ENCODE measurements around the gene PFKP. TPM values are rescaled to one million over a fixed set of nuclear protein-coding genes. Genes with fewer than 3 reads are reported as not detected.
A peak's percentile ranks its signal among the peaks of the same experiment; 100 is the strongest.

The PFKP gene
- total RNA-seq, 4 donors from 2014 or later = 90.8 to 255 (median 112) TPM

DNA sequence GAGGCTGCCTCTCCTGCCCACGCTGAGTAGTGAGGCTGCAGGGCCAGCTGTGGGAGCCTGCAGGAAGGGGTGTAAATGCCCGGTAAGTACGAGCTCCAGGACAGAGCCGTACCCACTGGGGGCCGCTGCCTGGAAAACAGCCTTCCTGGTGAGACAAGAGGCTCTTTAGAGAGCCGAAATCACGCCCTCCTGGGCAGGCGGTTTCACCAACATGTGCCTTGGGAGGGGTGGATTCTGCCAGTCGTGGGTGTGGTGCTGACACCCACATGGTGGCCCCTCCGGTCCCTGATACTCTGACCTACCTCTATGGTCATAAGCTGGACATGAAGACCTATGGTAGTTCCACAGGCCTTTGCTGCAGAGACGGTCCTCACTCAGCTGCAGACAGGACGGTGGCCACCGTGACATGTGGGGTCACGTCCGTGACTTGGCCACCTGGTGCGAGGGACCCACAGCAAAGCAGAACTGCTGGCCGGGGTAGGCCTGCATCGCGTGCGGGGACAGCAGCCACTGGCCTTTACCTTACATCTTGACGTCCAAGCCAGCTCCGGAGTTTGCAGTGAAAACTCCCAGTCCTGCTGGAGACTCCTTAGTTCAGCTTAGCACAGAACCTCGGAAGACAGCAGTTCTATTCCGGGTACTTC lies 58.3 kb downstream of the PFKP start:
- H3K4me3 ChIP-seq = no peak overlapping the region
- DNase-seq (ENCODE audit: extremely low spot score) = no peak
- TF ChIP-seq EP300 (IDR thresholded peaks at IDR 0.05) = no peak
- TF ChIP-seq, protein P1, sequence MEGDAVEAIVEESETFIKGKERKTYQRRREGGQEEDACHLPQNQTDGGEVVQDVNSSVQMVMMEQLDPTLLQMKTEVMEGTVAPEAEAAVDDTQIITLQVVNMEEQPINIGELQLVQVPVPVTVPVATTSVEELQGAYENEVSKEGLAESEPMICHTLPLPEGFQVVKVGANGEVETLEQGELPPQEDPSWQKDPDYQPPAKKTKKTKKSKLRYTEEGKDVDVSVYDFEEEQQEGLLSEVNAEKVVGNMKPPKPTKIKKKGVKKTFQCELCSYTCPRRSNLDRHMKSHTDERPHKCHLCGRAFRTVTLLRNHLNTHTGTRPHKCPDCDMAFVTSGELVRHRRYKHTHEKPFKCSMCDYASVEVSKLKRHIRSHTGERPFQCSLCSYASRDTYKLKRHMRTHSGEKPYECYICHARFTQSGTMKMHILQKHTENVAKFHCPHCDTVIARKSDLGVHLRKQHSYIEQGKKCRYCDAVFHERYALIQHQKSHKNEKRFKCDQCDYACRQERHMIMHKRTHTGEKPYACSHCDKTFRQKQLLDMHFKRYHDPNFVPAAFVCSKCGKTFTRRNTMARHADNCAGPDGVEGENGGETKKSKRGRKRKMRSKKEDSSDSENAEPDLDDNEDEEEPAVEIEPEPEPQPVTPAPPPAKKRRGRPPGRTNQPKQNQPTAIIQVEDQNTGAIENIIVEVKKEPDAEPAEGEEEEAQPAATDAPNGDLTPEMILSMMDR (IDR thresholded peaks at IDR 0.05) = no peak
- TF ChIP-seq POLR2AphosphoS5 (IDR thresholded peaks at IDR 0.05) = no peak
- no peak for TF ChIP-seq POLR2A (IDR thresholded peaks at IDR 0.05; ENCODE audit: low read depth)
- H3K4me1 ChIP-seq = peaks cover 15 to 26% (median 19%) of the 10 kb centered on the region in 4 donors
- H3K27ac ChIP-seq (replicated peaks in 1 of 4) = peak overlapping the region in 2 of 4 donors; percentile 55 to 61
- H3K36me3 ChIP-seq = peaks cover 17 to 82% (median 53%) of the 10 kb centered on the region in 4 donors
- no peaks in the 10 kb centered on the region for H3K9me3 ChIP-seq
- H3K27me3 ChIP-seq = no peaks in the 10 kb centered on the region
- intact Hi-C loops (cut with DNase I) = no loop called here
- 90% methylated on average over 10 of the region's 24 CpGs for WGBS

DNA sequence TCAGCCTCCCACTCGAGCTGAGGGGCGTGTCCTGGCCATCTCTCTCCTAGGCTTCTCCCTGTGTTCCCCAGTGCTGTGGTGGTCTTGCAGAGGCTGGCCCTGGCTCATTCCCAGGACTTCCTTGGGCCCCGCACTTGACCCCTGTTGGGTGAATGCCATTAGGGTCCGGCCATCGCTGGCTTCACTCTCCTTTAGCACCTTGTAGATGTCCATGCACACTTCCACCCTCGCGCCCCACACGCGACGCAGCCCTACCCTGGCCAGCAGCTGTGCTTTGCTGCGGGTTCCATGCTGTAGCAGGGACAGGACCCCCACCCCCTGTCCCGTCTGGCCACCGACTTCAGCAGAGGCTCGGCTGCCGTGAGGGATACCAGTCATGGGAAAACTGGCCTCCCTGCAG lies 58.9 kb downstream of the PFKP start:
- TF ChIP-seq EP300 (IDR thresholded peaks at IDR 0.05) = no peak
- TF ChIP-seq, protein P1 (IDR thresholded peaks at IDR 0.05) = no peak
- TF ChIP-seq POLR2A (IDR thresholded peaks at IDR 0.05; ENCODE audit: low read depth) = no peak
- TF ChIP-seq POLR2AphosphoS5 (IDR thresholded peaks at IDR 0.05) = no peak
- Histone ChIP-seq H3K27me3 (no peaks in the 10 kb centered on the region), H3K4me3 (no peak overlapping the region), H3K4me1 (peaks cover 15 to 26% (median 19%) of the 10 kb centered on the region in 4 donors), H3K9me3 (no peaks in the 10 kb centered on the region), H3K27ac (replicated peaks in 1 of 4) (peak overlapping the region; percentile 38 to 61 (median 52)), H3K36me3 (peaks cover 21 to 85% (median 56%) of the 10 kb centered on the region in 4 donors)
- 82% methylated on average over 14 of the region's 15 CpGs for WGBS
- DNase-seq (ENCODE audit: extremely low spot score) = no peak
- intact Hi-C loops (cut with DNase I) = no loop called here

DNA sequence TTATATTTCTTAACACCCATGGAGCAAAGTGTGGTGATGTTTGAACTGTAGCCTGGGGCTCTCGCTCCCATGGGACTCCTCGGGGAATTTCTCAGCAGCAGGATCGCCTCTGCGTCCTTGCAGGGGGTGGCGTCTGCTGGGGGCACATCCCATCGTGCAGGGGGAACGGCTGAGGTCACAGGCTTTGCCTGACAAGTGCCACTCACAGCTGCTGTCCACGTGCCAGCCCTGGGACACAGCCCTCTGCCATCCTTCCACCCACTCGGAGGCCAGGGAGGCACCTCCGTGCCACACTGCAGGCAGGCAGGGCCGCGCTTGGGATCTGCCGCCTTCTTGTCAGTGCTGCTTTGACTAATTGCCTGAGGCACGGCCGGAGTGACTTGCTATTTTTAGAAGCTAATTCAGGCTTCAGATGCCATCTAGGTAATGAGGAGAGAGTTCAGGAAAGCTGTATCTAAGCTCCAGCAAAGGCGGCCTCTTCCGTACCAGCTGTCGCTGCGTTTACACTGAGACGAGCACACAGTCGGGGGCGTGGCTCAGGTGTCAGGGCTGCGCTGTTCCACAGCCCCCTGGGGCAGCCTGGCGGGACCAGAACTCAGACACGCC lies 59.5 kb downstream of the PFKP start:
- no peak for DNase-seq (ENCODE audit: extremely low spot score)
- no peaks in the 10 kb centered on the region for H3K9me3 ChIP-seq
- H3K4me1 ChIP-seq = peaks cover 15 to 26% (median 19%) of the 10 kb centered on the region in 4 donors
- peaks cover 27 to 85% (median 60%) of the 10 kb centered on the region in 4 donors for H3K36me3 ChIP-seq
- WGBS = 53% methylated on average over 16 of the region's 25 CpGs
- intact Hi-C loops (cut with DNase I) = no loop called here
- H3K4me3 ChIP-seq = no peak overlapping the region
- TF ChIP-seq POLR2A (IDR thresholded peaks at IDR 0.05; ENCODE audit: low read depth) (no peak), POLR2AphosphoS5 (IDR thresholded peaks at IDR 0.05) (peak; percentile 39 to 41)
- H3K27me3 ChIP-seq = no peaks in the 10 kb centered on the region
- H3K27ac ChIP-seq (replicated peaks in 1 of 4) = peak overlapping the region; percentile 38 to 61 (median 52)

DNA sequence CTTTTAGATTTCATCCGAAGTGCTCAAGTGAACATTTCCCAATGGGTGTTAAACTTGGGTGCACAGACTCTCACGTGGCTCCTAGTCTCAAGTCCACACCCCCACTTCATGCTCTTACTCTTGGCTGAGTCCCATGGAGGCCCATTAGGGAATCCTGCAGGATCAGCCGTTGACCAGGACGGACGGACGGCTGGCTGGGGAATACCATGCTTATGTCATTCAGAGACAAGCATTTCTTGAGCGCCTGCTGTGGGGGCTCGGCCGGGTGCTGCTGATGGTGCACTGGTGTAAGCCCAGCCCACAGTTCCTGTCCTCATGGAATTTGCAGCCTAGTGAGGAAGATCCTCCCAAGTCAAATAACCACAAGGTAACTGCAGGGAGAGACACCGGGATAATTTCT lies 60.6 kb downstream of the PFKP start:
- Histone ChIP-seq H3K27ac (replicated peaks in 1 of 4) (no peak overlapping the region), H3K27me3 (no peaks in the 10 kb centered on the region), H3K4me3 (no peak overlapping the region), H3K36me3 (peaks cover 35 to 85% (median 61%) of the 10 kb centered on the region in 4 donors), H3K9me3 (no peaks in the 10 kb centered on the region), H3K4me1 (peaks cover 15 to 26% (median 19%) of the 10 kb centered on the region in 4 donors)
- DNase-seq (ENCODE audit: extremely low spot score) = no peak
- intact Hi-C loops (cut with DNase I) = no loop called here
- TF ChIP-seq POLR2A (IDR thresholded peaks at IDR 0.05; ENCODE audit: low read depth) = no peak
- no peak for TF ChIP-seq POLR2AphosphoS5 (IDR thresholded peaks at IDR 0.05)
- no peak for TF ChIP-seq EP300 (IDR thresholded peaks at IDR 0.05)
- TF ChIP-seq, protein P1 (IDR thresholded peaks at IDR 0.05) = no peak
- WGBS = 84% methylated on average over 10 of the region's 10 CpGs

DNA sequence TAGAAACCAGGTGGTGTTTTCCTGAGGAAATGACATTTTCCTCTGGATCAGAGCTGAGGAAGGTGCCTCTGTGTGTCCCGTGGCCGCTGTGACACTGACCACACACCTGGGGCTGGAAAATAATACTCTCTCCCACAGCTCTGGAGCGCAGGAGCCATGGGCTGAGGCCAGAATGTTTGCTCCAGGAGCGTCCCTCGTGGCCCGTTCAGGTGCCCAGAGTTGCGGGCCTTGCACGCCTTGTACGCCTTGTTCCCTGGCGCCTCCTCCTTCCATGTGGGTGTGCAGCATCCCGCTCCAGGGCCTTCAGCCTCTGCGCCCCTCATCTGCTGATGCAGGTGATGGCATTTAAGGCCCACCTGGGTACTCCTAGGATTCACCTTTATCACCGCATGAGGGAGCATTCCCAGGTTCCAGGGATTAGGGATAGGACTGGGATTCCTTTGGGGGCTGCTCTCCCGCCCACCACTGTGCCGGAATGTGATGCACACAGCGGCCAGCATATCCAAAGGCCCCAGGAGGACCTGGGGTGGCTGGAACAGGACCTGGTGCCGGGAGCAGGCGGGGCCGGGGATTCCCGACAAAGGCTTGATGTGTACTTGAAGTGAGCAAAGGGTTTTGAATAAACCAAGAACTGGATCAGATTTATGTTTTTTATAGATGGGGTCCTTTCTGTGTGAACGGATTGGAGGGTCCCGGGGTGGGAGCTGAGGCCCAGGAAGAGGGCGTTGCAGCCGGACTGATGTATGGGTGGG lies 61.2 kb downstream of the PFKP start:
- Histone ChIP-seq H3K9me3 (no peaks in the 10 kb centered on the region), H3K27ac (replicated peaks in 1 of 4) (no peak overlapping the region), H3K4me3 (no peak overlapping the region), H3K4me1 (peaks cover 15 to 26% (median 19%) of the 10 kb centered on the region in 4 donors), H3K36me3 (peaks cover 36 to 85% (median 61%) of the 10 kb centered on the region in 4 donors), H3K27me3 (no peaks in the 10 kb centered on the region)
- TF ChIP-seq EP300 (IDR thresholded peaks at IDR 0.05) (no peak), POLR2A (IDR thresholded peaks at IDR 0.05; ENCODE audit: low read depth) (no peak), POLR2AphosphoS5 (IDR thresholded peaks at IDR 0.05) (no peak)
- TF ChIP-seq, protein P1 (IDR thresholded peaks at IDR 0.05) = no peak
- DNase-seq (ENCODE audit: extremely low spot score) = no peak
- 92% methylated on average over 19 of the region's 24 CpGs for WGBS
- intact Hi-C loops (cut with DNase I) = no loop called here

Data from esophagus muscularis mucosa (tissue), 4 donors.